ENCODE measurements around the gene GPHB5.

Gene GPHB5

DNA sequence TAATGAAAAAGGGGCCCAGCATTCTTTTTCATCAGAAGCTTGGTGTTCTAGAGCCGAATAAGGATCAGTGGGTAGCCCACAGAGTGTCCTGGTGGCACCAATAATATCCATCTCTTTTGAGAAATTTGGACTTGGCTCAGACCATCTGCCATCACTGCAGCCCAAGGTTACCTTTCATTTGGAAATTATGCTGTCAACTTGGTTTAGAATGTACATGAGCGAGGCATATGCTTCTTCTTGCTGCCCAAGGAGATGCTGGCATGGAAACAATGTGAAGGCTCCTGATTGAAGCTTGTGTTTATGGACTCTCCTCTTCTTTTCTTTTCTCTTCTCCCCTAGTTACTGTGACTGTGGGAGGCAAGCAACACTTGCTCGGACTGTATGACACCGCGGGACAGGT is 50.0 kb downstream of the GPHB5 start:
- TF ChIP-seq FOXP2 (optimal IDR thresholded peaks at IDR 0.05; ENCODE audit: borderline replicate concordance, extremely low read depth, extremely low read length, insufficient read depth) (no peak), POLR2AphosphoS5 (IDR thresholded peaks at IDR 0.05; ENCODE audit: low read depth, low read length) (no peak), SIN3A (IDR thresholded peaks at IDR 0.05; ENCODE audit: borderline replicate concordance, insufficient read depth, low read length) (no peak), TAF1 (IDR thresholded peaks at IDR 0.05; ENCODE audit: borderline replicate concordance, insufficient read depth, low read length) (no peak)
- TF ChIP-seq, protein P1, sequence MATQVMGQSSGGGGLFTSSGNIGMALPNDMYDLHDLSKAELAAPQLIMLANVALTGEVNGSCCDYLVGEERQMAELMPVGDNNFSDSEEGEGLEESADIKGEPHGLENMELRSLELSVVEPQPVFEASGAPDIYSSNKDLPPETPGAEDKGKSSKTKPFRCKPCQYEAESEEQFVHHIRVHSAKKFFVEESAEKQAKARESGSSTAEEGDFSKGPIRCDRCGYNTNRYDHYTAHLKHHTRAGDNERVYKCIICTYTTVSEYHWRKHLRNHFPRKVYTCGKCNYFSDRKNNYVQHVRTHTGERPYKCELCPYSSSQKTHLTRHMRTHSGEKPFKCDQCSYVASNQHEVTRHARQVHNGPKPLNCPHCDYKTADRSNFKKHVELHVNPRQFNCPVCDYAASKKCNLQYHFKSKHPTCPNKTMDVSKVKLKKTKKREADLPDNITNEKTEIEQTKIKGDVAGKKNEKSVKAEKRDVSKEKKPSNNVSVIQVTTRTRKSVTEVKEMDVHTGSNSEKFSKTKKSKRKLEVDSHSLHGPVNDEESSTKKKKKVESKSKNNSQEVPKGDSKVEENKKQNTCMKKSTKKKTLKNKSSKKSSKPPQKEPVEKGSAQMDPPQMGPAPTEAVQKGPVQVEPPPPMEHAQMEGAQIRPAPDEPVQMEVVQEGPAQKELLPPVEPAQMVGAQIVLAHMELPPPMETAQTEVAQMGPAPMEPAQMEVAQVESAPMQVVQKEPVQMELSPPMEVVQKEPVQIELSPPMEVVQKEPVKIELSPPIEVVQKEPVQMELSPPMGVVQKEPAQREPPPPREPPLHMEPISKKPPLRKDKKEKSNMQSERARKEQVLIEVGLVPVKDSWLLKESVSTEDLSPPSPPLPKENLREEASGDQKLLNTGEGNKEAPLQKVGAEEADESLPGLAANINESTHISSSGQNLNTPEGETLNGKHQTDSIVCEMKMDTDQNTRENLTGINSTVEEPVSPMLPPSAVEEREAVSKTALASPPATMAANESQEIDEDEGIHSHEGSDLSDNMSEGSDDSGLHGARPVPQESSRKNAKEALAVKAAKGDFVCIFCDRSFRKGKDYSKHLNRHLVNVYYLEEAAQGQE (IDR thresholded peaks at IDR 0.05; ENCODE audit: insufficient read depth in 1 of 2, low read depth in 2 of 2, low read length in 2 of 2), result no peak

DNA sequence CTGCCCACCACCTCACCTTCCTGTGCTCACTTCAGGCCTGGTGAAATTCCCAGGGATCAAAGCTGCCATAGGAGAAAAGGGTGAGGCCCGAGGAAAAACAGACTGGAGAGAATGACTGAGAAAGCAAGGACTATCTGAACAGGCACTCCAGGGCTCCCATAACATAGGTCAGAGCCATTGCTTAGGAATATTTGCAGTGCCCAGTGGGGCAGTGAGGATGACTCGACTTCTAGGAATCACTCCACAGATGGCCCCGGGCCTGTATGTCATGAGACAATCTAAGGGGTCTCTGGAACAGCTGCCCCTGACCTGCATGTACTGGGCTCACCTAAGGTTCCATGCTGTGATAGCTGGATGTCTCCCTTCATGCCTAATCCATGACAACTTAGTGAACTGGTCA is 51.6 kb downstream of the GPHB5 start:
- no peak for TF ChIP-seq SIN3A (IDR thresholded peaks at IDR 0.05; ENCODE audit: borderline replicate concordance, insufficient read depth, low read length)
- TF ChIP-seq, protein P1 (IDR thresholded peaks at IDR 0.05; ENCODE audit: insufficient read depth in 1 of 2, low read depth in 2 of 2, low read length in 2 of 2), result no peak
- no peak for TF ChIP-seq FOXP2 (optimal IDR thresholded peaks at IDR 0.05; ENCODE audit: borderline replicate concordance, extremely low read depth, extremely low read length, insufficient read depth)
- TF ChIP-seq POLR2AphosphoS5 (IDR thresholded peaks at IDR 0.05; ENCODE audit: low read depth, low read length), result no peak
- no peak for TF ChIP-seq TAF1 (IDR thresholded peaks at IDR 0.05; ENCODE audit: borderline replicate concordance, insufficient read depth, low read length)

DNA sequence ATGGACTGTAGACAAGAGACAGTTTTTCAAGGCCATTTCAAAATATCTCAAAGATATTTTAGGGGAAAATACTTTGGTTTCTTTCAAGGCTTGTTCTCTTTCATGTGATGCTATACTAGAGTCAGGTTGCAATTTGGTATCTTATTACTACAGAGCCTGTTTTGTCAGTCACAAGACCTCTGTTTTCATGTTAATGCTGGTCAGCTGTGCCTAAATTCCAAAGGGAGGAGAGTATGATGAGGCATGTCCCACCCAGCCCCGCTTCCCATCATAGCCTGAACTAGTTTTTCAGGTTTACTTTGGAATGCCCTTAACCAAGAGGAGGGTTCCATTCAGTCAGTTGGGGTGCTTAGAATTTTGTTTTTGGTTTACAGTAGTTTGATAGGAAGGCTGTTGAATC is 52.6 kb downstream of the GPHB5 start:
- TF ChIP-seq POLR2AphosphoS5 (IDR thresholded peaks at IDR 0.05; ENCODE audit: low read depth, low read length) (no peak), FOXP2 (optimal IDR thresholded peaks at IDR 0.05; ENCODE audit: borderline replicate concordance, extremely low read depth, extremely low read length, insufficient read depth) (no peak), SIN3A (IDR thresholded peaks at IDR 0.05; ENCODE audit: borderline replicate concordance, insufficient read depth, low read length) (no peak), TAF1 (IDR thresholded peaks at IDR 0.05; ENCODE audit: borderline replicate concordance, insufficient read depth, low read length) (no peak)
- TF ChIP-seq, protein P1 (IDR thresholded peaks at IDR 0.05; ENCODE audit: insufficient read depth in 1 of 2, low read depth in 2 of 2, low read length in 2 of 2), result no peak
